ENCODE data around the gene SCFD1.
"Not testable (repeated sequence)": the region's sequence is repeated elsewhere in the genome, so short reads cannot be mapped to it uniquely, and the experiment has no call there.

GRCh38 chr14:30690487-30691355, 68.6 kb downstream of the SCFD1 start:
- TF ChIP-seq CTCF (IDR thresholded peaks at IDR 0.05): peak in 5 of 6 experiments; percentile 24 to 68 (median 32)
- TF ChIP-seq POLR2A (IDR thresholded peaks at IDR 0.05): not testable (repeated sequence)

All from esophagus squamous epithelium (tissue), 4 donors.